Hematopoietic multipotent progenitor cell treated with erythropoietin and hydrocortisone succinate and interleukin-3 and kit ligand, for 6 days (in vitro differentiated cells): ENCODE results near the gene OR2K2.
"Not testable (repeated sequence)": the region's sequence is repeated elsewhere in the genome, so short reads cannot be mapped to it uniquely, and the experiment has no call there.

ENCODE experiments used
- DNase-seq: peaks from one replicate; pipeline ENCODE4 v3.0.0-alpha.2; 2015

OR2K2 gene, protein sequence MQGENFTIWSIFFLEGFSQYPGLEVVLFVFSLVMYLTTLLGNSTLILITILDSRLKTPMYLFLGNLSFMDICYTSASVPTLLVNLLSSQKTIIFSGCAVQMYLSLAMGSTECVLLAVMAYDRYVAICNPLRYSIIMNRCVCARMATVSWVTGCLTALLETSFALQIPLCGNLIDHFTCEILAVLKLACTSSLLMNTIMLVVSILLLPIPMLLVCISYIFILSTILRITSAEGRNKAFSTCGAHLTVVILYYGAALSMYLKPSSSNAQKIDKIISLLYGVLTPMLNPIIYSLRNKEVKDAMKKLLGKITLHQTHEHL

DNA sequence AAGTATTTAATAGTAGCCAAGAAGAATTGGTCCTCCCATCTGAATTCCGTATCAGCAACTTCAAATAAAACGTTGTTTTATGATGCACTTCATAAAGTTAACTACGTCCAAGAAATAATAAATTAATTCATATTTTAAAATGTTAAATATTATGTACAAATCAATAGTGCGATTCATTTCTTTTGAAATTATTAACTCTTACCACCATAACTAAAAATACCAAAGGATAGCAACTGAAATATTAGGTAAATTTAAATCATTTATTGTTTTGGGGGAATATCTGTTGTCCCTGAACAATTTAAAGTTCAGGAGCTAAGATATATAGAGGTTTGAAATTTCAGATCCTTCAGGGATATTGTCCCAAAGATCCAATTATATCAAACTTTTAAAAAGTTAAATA, at the start of gene OR2K2:
Gene OR2K2 (minus strand): TSS at position 101 of the 400 bp plus-strand sequence. CDS start 1,791 bp downstream, outside the sequence.
- no peak for DNase-seq

DNA sequence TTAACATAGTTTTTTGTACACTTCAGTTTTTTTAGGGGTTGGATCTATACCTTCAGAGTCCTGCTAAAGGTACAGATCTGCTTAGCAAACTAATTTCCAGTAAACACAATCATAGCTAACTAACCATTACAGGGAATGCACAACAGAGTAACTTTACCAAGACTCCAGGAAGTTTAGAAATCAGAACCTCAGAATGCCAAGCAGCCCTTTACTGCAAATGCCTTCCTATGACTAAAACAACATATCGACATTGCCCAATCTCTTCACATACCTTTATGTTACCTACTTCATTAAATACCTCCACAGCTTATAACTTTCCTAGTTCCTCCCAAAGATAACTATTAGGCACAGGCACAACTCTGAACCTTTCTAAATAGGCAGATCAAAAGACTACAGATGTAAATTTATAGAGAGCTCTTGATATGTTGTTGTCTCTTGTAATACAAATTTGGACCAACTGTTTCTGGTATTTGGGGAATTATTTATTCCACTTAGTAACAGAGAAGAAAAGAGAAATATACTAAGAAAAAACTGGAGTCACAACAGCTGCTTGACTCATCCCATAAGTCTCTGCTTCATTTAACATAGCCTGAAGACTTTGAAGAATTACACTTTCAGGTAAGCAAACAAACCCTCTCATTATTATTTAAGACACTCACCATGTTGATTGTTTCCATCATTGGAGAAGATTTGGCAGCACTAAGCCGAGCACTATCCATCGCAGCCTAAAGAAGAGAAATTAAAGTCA, 46.0 kb upstream of the OR2K2 start:
- no peak for DNase-seq

DNA sequence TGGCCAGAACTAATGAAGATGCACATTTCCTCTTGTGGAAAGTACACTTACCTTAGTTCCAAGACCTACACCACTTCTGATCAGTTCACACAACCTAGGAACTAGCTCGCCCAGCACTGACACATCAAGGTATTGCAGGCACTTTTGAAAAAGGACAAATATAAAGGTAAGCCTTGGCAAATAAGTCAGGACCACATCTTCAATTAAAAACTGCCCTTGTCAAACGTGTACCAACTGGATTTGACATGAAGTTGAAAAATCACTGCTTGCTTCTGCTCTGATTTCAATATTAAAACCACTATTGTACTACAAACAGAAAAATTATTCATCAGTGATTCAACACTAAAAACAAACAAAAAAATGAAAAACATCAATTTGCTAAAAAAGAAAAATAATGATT, 45.0 kb upstream of the OR2K2 start:
- DNase-seq: no peak

DNA sequence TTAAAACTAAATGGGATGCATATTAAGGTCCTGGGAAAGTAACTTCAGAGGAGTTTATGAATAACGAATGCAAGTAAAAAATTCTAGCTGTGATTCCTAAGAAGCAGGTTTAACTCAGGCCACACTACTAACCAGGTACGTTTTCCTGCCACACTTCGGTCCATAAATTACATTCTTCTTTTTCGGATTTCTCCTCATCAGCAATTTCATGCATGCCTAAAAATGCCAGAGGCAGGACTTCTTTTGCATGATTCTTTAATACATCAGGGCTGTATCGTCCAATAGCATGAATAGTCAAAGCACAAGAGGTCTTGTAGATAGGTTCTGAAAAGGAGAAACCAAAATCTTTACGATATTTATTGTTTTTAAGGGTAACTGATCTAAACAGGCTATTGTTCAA, 42.3 kb upstream of the OR2K2 start:
- no peak for DNase-seq

DNA sequence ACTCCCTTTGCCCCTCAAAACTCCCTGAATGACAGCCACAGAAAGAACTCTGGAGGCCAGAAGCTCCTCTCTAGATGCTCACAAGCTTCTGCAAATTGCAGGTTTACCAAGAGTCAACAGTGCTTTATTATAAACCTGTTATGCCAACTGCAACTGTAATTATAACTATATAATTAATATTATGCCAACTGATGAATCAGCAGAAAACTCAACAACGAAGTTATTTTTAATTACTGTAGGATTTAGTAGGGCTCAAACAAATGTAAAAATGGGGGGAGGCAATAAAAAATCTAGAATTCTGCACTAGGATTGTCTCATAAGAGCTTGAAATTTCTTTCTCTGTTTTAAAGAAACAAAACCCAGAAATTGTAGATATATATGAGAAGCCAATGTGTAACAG, 37.0 kb upstream of the OR2K2 start:
- DNase-seq: no peak

DNA sequence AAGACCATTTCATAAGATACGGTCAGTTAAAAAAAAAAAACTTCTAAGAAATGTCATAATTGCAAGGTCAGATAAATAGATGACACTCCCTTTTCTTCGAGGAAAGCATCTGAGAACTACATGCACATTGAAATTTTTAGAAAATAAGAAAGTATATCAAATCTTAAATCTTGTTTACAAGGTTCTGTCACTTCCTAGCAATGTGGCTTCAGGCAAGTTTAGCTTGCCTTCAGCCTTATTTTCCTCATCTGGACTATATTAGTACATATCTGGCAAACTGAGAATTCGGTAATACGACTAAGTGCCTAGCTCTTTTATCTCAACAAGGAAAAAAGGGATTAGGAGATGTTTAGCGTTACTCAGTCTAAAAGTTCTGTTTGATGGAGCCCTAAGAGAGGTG, 32.5 kb upstream of the OR2K2 start:
- DNase-seq: peak; percentile 37

DNA sequence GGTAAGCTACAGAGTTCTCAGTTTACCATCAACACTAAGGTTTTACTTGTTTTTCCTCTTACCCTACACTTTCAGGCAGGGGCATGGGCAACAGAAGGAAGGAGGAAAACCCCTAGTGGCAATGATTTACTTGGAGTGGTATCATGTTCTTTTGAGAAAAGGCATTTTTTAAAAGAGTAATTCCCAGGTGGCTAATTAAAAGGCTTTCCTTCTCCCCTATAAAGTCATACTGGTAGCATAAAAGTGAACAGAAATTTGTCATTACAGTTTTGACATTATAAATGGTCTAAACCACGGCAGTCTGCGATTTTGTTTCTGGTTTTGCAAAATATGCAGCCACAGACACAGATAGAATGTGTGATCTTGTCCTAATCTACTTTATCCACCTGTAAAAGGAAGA, 30.9 kb upstream of the OR2K2 start:
- no peak for DNase-seq

DNA sequence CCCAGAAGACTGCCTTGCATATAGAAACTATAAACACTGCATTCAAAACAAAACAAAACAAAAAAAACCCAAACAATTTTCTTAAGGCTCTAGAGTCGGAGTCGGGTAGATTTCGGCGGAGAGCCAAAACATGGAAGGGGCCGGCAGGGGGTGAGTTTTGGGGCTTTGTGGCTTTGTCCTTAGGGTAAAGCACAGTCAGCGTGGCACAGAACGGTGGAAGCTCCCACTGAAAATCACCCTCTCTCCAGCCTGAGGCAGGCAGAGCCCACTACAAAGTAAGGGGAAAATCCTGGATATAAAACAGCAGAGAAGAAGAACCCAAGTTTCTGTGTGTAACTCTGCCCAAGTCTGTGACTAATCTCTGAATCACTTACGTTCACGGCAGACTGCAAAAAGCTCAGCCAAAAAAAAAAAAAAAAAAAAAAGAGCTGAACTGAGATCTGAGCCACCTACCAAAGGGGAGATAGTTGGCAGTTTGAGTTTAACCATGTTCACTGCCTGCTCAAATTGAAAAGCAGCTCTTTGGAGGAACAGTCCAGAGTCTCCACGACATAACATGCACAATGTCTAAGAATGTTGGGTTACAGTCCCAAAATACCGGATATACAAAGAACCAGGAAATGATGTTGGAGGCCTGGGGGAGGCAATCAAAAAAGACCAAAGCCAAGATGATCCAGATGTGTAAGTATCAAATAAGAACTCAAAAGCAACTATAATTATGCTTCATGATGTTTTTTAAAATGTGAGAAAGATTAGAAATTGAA, 26.6 kb upstream of the OR2K2 start:
- no peak for DNase-seq

DNA sequence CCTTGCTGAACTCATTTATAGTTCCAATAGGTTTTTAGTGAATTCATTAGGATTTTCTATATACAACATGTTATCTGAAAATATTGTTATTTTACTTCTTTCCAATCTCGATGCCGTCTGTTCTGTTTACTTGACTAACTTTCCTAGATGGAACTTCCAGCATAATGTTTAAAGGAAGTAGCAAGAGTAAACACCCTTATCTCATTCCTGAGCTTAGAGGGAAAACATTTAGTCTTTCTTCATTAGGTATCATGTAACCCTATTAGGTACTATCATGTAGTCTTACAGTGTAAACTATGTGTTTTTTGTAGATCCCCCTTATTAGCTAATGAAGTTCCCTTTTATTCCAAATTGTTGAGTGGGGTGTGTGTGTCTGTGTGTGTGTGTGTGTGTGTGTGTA, 22.5 kb upstream of the OR2K2 start:
- no peak for DNase-seq

DNA sequence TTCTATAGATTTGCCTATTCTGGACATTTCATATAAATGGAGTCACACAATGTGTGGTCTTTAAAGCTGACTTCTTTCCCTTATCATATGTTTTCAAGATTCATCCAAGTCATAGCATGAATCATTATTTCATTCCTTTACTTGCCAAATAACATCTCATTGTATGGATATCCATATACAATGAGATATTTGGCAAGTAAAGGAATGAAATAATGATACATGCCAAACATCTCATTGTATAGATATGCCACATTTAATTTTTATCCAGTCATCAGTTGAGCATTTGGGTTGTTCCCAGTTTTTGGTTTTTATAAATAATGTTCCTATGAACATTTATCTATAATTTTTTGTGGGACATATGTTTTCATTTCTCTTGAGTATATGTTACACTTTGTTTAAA, 20.5 kb upstream of the OR2K2 start:
- no peak for DNase-seq

DNA sequence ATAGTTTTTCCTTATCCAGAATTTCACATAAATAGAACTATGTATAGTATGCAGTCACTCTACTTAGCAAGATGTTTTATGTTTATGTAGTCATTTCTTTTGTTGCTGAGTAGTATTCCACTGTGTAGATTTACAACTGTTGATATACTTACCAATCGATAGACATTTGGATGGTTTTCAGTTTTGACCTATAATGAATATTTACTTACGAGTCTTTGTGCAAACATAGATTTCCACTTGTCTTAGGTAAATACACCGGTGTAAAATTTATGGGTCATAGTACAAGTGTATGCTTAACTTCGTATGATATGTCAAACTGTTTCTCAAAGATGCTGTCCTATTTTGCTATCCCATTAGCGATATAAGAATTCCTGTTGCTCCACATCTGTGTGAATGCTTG, 19.7 kb upstream of the OR2K2 start:
- DNase-seq: no peak

DNA sequence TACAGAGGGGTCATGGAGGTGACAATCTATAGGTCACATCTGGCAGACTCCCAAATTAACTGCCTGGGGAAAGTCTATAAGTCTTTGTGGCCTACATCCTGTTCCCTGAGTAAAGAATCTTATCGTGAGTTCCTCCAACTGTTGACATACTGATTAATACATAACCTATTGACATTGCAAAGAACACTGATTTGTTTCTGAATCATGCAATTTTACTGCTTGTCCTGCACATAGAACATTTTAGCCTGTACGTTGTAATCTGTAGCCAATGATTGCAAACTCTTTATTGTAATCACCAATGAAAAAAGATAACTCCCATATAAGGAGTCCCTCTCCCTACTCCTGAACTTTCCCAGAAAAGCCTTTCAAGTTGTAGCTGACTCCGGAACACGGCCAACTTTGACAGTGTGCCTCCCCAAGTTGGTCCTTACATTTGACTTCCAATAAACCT, 18.8 kb upstream of the OR2K2 start:
- no peak for DNase-seq

DNA sequence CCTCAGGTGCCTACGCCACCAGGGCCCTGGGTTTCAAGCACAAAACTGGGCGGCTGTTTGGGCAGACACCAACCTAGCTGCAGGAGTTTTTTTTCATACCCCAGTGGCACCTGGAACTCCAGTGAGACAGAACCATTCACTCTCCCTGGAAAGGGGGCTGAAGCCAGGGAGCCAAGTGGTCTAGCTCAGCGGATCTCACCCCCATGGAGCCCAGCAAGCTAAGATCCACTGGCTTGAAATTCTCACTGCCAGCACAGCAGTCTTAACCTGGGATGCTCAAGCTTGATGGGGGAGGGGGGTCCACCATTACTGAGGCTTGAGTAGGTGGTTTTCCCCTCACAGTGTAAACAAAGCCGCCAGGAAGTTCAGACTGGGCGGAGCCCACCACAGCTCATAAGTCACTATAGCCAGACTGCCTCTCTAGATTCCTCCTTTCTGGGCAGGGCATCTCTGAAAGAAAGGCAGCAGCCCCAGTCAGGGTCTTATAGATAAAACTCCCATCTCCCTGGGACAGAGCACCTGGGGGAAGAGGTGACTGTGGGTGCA, 4.4 kb upstream of the OR2K2 start:
- DNase-seq: not testable (repeated sequence)

DNA sequence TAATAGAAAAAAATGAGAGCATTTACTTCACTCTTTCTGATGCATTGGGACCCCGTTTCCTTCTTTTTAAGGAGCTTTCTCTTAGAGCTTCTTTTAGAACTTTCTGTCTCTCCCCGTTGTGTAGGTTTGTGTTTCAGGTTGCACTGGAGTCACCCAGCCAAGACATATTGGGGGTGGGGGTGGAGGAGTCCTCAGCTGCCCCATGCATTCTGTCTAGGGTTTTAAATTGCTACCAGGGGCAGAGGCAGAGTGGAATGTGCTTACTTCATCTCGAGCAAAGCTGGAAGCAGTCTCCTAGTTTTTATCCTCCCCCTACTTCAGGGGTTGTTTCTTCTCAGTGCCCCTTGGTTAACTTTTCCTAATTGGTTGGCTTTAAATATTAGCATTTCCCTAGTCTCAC, 9.4 kb downstream of the OR2K2 start:
- DNase-seq: no peak

DNA sequence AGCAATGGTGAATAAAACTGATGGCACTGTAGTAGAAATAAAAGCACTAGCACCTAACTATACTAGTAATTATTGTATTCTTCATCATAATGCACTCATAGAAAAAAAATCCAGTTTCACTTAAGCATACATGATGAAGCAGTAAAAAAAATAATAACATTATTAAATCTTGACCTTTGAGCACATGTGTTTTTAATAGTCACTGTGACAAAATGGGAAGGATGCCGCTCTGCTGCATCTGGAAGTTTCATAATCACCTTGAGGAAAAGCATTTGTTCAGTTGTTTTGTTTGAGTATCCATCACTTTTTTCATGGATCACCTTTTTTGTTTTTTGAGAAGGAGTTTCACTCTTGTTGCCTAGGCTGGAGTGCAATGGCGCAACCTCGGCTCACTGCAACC, 13.2 kb downstream of the OR2K2 start:
- no peak for DNase-seq

DNA sequence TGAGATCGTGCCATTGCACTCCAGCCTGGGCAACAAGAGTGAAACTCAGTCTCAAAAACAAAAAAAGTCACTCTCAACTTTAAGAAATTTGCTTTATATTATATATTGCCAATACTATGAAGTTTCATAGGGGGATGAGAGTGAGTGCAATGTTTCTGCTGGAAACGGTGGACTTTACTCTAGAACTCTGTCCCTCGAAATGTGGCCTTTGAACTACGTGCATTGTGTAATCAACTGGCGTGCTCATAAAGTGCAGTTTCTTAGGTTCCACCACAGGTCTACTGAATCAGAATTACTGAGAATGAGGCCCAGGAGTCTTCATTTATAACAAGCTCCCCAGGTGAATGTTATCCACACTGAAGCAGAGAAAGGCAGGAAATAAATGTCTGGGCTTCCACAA, 24.1 kb downstream of the OR2K2 start:
- DNase-seq: no peak

DNA sequence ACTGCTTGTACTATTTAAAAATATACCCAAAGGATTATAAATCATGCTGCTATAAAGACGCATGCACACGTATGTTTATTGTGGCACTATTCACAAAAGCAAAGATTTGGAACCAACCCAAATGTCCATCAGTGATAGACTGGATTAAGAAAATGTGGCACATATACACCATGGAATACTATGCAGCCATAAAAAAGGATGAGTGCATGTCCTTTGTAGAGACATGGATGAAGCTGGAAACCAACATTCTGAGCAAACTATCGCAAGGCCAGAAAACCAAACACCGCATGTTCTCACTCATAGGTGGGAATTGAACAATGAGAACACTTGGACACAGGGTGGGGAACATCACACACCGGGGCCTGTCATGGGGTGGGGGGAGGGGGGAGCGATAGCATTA, 26.0 kb downstream of the OR2K2 start:
- DNase-seq: not testable (repeated sequence)

DNA sequence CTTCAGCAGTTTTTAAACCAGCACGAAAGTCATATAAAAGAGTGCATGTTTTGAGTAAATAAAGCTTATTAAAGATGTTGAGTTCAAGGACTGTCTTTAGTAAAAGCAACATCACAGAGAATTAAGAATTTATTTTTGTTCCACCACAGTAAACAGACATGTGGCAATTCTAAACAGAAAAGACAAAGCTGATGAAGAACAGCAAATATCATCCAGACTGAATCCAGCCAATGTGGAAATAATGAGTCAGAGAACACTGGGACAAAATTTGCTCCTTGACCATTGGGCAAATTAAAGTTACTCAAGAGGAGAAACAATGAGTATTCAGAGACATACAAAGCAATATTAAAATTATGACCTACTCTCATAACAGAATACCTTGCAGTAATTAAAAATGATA, 28.8 kb downstream of the OR2K2 start:
- DNase-seq: no peak

DNA sequence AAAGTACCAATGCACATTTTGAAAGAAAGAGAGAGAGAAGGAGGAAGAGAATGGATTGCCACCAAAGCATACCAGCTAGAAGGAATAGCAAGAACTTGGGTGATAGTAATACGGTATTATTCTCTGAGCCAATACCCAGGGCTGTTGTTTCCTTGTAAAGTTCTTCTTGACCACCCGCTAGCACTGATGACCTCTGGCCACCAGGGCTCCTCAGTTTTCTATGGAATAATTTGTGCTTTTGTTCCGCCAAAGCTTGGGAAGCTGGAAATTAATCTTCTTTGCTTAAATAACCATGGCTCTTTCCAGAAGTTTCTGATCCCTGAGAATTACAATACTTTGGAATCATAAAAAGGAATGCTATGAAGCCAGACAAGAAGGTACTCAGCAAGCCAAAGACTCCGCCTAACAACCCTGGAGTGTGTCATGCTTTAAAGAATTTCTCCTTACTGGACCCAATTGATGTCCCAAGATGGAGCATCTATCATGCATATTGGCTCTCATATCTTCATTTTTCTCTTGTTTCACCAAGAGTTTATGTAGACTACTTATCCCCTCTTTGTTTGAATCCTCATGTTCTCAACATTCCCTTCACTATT, 29.8 kb downstream of the OR2K2 start:
- DNase-seq: no peak

DNA sequence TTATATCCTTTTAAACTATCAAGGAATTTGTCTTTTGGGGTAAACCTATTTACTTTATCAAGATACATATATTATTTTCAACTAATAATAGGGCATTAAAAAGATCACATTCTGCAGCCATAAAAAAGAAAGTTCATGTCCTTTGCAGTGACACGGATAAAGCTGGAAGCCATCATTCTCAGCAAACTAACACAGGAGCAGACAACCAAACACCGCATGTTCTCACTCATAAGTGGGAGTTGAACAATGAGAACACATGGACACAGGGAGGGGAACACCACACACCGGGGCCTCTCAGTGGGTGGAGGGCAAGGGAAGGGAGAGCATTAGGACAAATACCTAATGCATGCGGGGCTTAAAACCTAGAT, 30.4 kb downstream of the OR2K2 start:
- DNase-seq: not testable (repeated sequence)

DNA sequence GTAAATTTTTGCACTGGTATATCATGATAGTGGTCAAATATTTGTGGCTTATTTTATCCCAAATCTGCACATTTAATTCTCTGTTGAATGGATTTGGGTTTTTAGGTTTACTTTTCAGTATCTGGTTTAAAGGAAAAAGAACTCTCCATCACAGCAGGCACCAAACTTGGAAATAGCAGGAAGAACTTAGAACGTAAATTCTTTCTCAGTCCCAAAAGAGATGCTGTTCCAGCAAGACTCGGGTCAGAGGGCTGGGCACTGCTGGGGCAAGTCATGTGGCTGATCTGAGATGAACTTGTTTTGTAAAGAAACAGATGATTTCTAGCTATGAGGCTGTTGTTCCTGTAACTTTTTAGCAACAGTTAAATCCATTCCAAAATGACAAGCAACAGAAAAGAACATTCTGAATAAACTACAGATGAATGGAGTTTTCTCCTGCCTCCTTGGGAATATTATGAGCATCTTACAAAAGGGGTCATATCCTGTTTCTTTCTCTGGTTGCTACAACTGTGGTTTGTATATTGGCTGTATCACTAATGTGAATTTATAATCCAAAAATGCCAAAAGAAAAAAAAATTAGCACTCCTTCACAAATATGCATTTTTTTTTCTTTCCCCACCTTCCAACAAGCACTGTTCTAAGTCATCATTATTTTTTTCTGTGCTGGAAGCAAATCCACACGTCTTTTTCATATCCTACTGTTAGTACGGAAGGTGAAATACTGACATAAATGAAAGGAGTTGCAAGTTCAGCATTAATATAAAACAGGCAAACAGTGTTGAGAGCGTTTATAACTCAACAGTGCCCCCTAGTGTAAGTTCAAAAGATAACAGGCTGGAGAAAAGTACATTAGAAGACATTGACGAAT, 31.1 kb downstream of the OR2K2 start:
- DNase-seq: peak; percentile 69

DNA sequence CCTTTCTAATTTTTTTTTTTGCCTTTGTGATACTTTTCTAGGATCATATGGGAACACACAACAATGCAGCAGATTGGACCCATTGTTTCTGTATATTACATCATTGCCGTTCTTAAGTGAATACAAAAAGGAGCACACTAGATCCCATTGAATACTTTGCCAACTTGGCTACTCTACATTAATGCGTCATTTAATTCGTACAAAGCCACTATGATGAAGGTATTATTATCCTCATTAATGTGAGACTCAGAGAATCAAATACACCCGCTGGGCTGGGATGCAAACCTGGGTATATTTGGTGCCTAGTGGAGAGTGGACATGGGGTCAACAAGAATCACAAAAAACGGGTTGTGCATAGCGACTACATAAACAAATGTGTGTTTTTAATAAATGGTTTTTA, 31.9 kb downstream of the OR2K2 start:
- DNase-seq: no peak
